ENCODE measurements around the gene OXER1.
A peak's percentile ranks its signal among the peaks of the same experiment; 100 is the strongest.

The OXER1 gene, protein sequence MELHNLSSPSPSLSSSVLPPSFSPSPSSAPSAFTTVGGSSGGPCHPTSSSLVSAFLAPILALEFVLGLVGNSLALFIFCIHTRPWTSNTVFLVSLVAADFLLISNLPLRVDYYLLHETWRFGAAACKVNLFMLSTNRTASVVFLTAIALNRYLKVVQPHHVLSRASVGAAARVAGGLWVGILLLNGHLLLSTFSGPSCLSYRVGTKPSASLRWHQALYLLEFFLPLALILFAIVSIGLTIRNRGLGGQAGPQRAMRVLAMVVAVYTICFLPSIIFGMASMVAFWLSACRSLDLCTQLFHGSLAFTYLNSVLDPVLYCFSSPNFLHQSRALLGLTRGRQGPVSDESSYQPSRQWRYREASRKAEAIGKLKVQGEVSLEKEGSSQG

DNA sequence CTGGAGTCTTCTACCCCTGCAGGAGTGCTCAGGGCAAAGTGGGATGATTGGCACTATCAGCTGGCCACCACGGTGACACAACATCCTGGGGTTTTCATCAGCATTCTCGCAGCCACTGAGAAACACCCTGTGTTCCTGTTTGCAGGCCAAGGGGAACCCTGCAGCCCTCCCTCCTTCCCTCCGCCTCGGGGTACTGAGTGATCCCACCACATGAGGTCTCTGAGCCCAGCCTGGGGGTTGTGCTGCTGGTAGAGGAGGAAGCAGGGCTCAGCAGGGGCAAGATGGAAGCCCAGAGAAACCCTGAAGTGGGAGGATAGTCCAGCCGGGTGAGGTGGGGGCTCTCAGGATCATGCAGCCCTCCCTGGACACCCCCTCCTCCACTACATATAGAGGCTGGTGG, at the start of gene OXER1:
OXER1 (minus strand) TSS at position 40 of the 400 bp plus-strand sequence. CDS start 73 bp downstream, outside the sequence.
- DNase-seq (ENCODE audit: low spot score) = no peak

DNA sequence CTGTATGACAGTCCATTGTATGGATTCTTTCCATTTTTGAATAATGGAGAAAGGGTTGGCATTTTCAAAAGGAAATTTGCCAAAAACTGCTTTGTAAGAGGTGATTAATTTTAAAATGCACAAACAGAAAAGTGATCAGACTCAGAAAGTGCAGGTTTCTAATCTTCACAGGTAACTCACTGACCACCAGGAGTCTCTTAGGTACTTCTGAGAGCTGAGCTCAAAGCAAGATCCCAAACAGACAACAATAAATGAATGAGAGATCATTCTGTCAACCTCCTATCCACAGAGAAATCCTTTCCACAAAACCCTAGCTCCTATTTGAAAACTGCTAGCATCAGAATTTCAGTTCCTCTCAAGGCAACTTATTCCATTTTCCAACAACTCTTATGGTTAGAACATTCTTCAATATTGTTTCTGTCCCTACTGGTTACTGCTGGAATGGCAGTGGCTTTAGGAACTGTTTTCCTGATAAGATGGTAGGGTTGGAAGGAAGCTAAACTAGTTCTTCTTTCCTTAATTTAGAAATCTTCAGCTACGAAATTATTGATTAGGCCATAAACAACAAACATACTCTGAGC, 49.1 kb upstream of the OXER1 start:
- no peak for DNase-seq (ENCODE audit: low spot score)

- DNase-seq (ENCODE audit: low spot score) = no peak
Measured at GRCh38 chr2:42810971-42811811, 47.3 kb upstream of the OXER1 start.

- DNase-seq (ENCODE audit: low spot score) = peak; percentile 93
Measured at GRCh38 chr2:42810121-42810970, 46.4 kb upstream of the OXER1 start.

DNA sequence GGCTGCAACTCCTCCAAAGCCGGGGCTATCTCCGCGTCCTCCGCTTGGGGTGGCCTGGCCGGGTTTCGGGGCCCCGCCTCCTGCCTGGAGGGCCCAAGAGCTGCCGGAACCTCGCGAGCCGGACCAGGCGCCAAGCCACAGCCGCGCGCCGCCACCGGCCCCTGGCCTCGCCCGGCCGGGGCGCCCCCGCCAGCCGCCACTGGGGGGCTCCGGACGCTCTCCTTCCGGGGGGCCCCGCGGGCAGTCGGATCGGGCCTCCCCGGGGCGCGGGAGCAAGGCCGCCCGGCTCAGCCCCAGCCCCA, 45.8 kb upstream of the OXER1 start:
- DNase-seq (ENCODE audit: low spot score) = peak; percentile 58

DNA sequence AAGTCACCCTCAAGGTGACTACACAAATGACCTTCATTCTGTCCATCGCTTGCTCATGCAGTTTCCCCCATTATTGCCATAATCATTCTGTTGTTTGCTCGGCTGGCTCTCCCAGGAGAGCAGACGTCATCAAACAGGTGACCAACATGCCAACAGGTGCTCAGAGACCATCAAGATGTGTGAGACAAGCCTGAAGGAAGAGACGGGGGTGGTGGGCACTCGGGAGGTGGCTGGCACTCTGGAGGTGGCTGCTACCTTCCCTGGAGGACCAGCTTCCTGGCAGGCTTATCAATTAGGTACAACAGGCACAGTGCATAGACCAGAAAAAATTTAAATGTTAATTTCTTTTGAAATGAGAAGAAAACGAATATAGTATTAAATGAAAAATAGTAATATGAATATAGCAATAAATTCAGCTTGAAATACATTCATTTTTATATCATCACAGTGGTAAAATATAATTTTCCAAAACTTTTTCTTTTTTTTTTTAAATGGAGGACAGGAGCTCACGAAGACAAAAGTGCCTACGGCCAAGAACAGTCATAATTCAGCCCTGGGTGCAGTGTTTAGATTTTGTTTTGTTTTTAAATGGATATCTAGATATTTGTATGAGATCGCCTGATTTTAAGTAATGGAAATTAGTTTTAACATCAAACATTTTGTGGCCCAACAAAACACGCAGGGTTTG, 45.3 kb upstream of the OXER1 start:
- DNase-seq (ENCODE audit: low spot score) = no peak

GRCh38 chr2:42808301-42808700, 44.4 kb upstream of the OXER1 start:
- DNase-seq (ENCODE audit: low spot score) = no peak

- no peak for DNase-seq (ENCODE audit: low spot score)
Measured at GRCh38 chr2:42806786-42807185, 42.9 kb upstream of the OXER1 start.

- DNase-seq (ENCODE audit: low spot score) = no peak
Measured at GRCh38 chr2:42804891-42805290, 41.0 kb upstream of the OXER1 start.

- DNase-seq (ENCODE audit: low spot score) = no peak
Measured at GRCh38 chr2:42804338-42804737, 40.4 kb upstream of the OXER1 start.

DNA sequence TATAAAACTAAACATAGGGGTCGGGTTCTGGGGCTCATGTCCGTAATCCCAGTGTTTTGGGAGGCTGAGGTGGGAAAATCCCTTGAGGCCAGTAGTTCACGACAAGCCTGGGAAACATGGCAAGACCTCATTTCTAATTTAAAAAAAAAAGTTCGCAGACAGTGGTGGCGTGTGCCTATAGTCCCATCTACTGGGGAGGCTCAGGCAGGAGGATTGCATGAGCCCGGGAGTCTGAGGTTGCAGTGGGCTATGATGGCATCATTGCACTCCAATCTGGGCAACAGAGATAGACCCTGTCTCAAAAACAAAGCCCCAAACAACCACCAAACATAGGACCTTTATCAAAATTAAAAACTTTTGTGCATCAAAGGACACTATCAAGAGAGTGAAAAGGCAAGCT, 38.2 kb upstream of the OXER1 start:
- DNase-seq (ENCODE audit: low spot score) = no peak

- DNase-seq (ENCODE audit: low spot score) = no peak
Measured at GRCh38 chr2:42801381-42801780, 37.4 kb upstream of the OXER1 start.

GRCh38 chr2:42800981-42801380, 37.0 kb upstream of the OXER1 start:
- DNase-seq (ENCODE audit: low spot score) = no peak

DNA sequence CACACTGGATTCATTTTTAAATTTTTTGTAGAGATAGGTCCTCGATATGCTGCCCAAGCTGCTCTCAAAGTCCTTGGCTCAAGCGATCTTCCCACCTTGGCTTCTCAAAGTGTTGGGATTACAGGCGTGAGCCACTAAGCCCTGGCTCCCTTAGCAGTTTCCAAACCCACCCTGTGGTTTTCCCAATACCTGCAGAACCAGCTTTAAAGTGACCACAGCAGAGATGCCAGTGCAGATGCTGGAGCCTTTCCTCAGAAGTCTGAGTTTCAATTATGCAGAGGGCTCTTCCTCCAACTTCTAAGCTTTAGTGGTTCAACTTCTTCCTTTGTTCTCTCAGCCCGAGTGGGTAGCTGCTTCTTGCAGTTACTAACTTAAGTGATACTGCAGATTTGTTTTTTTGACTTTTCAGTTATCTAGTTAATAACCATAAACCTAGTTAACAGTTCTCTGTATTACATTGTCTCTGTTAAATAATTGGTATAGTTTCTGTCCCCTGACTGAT, 36.6 kb upstream of the OXER1 start:
- no peak for DNase-seq (ENCODE audit: low spot score)

DNA sequence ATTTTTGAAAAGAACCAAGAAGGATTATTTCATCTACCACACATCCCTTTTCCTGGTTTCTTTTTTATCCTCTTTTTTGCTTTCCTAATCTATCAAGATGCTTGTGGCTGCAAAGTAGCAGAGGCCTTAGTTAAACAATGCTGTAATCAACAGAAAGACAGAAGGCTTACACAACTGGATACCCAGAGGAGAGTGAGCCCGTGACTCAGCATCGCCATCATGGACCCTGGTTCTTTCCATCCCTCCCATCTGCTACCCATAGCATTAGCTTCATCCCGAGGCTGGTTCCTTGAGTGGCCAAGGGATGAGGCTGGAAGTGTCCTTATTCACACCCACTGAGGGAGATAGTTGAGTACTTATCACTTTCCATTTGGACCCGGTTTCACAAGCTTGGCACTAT, 35.9 kb upstream of the OXER1 start:
- no peak for DNase-seq (ENCODE audit: low spot score)

DNA sequence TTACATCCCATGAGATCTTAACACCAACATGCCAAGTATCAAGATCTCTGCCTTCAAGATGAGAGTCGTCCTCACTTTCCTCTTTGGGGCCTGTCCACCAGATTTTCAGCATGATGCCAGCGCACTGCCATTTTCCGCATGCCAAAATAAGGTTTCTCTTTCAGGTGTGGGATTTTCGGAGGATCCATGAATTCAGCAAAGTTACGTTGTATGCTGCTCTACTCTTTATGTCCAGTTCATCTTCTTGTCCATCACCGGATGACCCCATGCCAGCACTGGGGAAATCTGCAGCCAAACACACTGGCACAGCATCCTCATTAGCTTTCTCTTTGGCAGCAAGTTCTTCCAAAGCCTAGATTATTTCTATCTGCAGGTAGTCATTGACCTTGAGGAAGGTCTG, 33.3 kb upstream of the OXER1 start:
- no peak for DNase-seq (ENCODE audit: low spot score)

DNA sequence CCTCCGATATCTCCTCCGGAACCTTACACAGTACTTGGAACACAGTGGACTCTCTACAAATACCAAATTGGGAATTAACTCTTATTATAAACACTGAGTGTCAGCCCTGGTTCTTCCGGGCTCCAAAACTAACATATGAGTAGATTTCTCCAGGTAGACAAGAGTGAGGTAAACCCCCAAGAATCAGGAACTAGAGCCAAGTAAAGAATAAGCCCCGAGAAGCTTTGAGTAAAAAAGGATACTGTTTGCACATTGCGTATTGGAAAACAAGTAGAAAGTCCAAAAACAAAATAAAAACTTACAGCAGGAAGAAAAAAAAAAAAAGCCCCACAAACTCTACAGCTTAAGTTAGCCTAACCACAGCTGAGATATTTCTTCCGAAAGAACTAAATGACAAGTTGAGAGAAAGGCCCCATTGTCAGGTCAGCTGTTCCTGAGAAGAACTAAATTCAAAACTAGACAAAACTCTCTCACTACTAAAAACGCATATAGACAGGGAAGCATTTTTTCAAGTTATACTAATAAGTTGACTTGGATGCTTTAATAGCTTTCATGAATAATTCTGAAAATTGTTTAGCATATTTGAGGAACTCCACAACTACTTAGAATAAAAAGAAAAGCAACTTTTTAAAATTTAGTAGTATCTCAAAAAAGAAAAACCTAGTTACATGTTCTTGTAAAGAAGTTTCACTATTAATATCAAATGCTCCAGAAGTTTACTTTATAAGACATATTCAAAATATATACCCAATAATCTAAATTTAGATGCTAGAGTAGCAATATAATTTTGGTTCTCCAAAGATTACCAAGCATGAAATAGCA, 32.7 kb upstream of the OXER1 start:
- DNase-seq (ENCODE audit: low spot score) = no peak

DNA sequence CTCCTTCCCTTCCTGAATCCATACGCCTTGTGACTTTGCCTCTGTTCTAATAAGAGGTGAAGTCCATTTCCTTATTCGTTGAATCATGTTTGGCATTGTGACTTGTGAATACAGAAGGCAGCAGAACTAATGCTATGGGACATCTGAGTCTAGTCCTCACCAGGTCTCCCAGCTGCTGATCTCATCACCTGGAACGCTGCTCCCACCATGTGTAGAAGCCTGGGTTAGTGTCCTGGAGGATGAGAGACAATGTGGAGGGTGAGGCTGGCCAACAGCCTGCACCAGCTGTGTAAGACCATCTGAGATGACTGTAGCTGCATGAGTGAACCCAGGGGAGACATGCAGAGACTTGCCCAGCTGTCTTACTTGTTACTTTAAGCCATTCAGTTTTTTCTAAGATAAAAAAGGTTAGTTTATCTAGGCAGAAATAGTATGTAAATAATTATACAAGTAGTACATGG, 31.9 kb upstream of the OXER1 start:
- no peak for DNase-seq (ENCODE audit: low spot score)

DNA sequence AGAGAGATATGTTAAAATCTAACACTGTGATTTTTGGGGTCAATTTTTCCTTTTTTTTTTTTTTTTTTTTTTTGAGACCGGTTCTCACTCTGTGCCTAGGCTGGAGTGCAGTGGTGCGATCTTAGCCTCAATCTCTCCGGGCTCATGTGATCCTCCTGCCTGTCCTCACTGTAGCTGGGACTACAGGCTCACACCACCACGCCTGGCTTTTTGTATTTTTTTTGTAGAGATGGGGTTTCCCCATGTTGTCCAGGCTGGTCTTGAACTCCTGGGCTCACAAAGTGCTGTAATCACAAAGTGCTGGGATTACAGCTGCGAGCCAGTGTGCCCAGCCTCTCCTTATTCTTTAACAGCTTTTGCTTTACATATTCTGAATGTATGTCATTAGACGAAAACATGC, 31.3 kb upstream of the OXER1 start:
- DNase-seq (ENCODE audit: low spot score) = no peak

DNA sequence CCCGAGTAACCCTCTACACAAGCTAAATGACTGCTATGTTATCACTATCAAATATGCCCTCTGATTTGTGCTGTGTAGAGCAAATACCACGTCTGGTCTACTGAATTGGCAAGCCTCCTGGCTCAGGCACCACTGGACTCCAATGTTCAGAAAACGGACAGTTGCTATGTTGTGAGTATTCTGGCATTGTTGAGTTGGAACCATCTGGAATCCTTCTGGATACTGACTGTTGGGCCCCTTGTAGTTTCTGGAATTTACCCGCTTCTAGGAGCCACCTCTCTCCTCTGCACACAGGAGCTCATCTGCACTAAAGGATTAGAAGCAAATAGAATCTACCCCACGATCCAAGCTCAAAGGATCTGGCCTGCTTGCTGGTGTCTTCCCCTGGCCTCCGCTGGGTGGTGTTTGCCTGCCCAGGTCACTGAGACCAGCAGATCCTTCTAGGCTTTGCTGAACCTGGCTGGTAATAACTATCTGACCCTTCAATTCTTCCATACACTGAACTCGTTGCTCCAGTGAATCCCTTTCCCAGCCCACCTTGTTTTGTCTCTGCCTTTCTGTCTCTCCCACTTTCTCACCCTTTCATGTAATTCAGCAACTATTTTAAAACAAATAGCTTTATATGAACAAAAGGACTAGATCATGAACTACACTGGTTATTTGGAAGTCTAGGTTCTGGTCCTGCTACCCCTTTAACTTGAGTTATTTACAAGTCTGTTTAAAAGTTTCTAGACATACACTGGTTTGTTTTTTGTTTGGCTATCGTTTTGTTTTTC, 30.5 kb upstream of the OXER1 start:
- no peak for DNase-seq (ENCODE audit: low spot score)

Data from COLO829 (cell line).